VCaP (cell line): ENCODE data around the gene DTNB.

ENCODE experiments used
- H3K27ac ChIP-seq: fragments of 450-650 bp; 2 replicates; pipeline ENCODE4 v1.5.1; 2017
- CTCF ChIP-seq: fragments of 450-650 bp; conservative IDR thresholded peaks from 2 replicates; pipeline ENCODE4 v1.5.1; 2017; ENCODE audit warnings: mild to moderate bottlenecking, moderate library complexity

DTNB gene

GRCh38 chr2:25338401-25338800 lies 335.0 kb downstream of the DTNB start:
- TF ChIP-seq CTCF = no peak
- no peak overlapping the region for H3K27ac ChIP-seq

- H3K27ac ChIP-seq = no peak overlapping the region
- TF ChIP-seq CTCF = no peak
Observed at GRCh38 chr2:25337891-25338290, 335.5 kb downstream of the DTNB start.

GRCh38 chr2:25337276-25337675 lies 336.1 kb downstream of the DTNB start:
- no peak for TF ChIP-seq CTCF
- H3K27ac ChIP-seq = no peak overlapping the region

GRCh38 chr2:25336383-25336841 lies 337.0 kb downstream of the DTNB start:
- H3K27ac ChIP-seq = no peak overlapping the region
- no peak for TF ChIP-seq CTCF

GRCh38 chr2:25335971-25336370 lies 337.4 kb downstream of the DTNB start:
- no peak overlapping the region for H3K27ac ChIP-seq
- TF ChIP-seq CTCF = no peak

- H3K27ac ChIP-seq = no peak overlapping the region
- TF ChIP-seq CTCF = no peak
Observed at GRCh38 chr2:25335204-25335603, 338.2 kb downstream of the DTNB start.

- TF ChIP-seq CTCF = no peak
- H3K27ac ChIP-seq = no peak overlapping the region
Observed at GRCh38 chr2:25334482-25334881, 338.9 kb downstream of the DTNB start.

GRCh38 chr2:25333981-25334380 lies 339.4 kb downstream of the DTNB start:
- TF ChIP-seq CTCF = no peak
- H3K27ac ChIP-seq = no peak overlapping the region
